Stimulated activated CD4-positive, alpha-beta T cell treated with anti-CD3 and anti-CD28 coated beads, Interleukin-12 subunit alpha, Interleukin-12 subunit beta, amount 100 ng/mL, for 48 hours (primary cell): ENCODE measurements around the gene CMTM6.
A peak's percentile ranks its signal among the peaks of the same experiment; 100 is the strongest.
"Not testable (repeated sequence)": the region's sequence is repeated elsewhere in the genome, so short reads cannot be mapped to it uniquely, and the experiment has no call there.

ENCODE experiments used
- DNase-seq, 3 donors: peaks; one replicate each; pipeline ENCODE4 v3.0.0-alpha.2; 2020; ENCODE audit warnings: low read depth in 2 of 3, low spot score in 1 of 3

Gene CMTM6

DNA sequence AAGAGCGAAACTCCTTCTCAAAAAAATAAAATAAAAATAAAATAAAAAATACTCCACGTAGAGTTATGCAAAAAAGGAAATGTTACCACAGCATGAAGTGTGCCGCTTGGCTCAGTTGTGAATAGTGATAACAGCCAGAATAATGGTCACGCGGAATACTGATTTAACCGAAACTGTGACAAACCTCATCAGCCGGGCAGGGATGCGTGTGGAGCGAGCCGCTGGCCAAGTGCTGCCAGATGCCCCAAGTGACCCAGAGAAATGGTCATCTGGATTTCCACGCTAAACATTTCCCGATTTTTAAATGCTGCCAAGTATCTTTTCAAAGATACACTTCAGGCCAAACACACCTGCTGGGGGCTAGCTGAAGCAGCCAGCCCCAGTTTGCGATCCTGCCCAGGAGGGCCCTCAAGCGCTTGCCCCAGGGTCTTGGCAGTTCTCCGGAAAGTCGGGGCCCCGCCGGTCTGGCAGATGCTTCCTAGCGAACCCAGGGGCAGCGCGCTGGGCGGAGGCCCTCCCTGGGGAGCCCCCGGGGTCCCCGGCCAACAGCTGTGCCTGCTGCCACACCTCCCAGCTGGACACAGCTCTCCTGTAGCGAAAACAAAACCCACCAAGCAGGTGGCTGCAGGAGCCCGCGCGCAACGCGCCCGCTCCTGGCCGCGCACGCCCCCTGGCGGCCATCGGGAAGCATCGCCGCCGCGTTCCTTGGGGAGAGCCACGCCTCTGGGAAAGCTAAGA is 35.1 kb downstream of the CMTM6 start:
- peak; percentile 47 to 76 (median 67) for DNase-seq

- not testable (repeated sequence) for DNase-seq
Observed at GRCh38 chr3:32466808-32467207, 35.8 kb downstream of the CMTM6 start.

GRCh38 chr3:32464726-32465125 is 37.9 kb downstream of the CMTM6 start:
- not testable (repeated sequence) for DNase-seq

- DNase-seq = not testable (repeated sequence)
Observed at GRCh38 chr3:32463415-32463814, 39.2 kb downstream of the CMTM6 start.

DNA sequence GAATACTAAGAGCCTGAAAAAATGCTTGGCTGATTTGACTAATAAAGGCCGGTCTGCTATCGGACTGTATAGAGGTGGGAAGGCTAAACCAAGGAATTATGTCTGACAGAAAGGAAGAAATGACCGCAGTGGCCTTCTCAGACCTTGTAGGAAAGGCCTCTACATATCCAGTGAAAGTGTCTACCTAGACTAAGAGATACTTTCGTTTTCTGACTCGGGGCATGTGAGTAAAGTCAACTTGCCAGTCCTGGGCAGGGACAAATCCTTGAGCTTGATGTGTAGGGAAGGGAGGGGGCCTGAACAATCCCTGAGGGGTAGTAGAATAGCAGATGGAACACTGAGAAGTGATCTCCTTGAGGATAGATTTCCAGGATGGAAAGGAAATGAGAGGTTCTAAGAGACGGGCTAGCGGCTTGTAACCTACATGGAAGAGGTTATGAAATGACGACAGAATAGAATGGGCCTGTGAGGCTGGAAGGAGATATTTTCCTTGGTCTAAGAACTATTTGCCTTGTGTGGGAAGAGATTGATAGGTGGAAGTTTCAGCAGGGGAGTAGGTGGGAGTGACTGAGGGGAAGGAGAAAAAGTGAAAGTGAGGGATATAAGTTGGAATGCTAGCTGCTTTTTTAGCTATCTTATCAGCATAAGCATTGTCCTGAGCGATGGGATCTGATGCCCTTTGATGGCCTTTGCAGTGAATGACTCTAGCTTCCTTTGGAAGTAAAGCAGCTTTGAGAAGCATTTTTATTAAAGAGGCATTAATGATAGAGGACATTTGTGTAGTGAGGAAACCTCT is 40.3 kb downstream of the CMTM6 start:
- not testable (repeated sequence) for DNase-seq

DNA sequence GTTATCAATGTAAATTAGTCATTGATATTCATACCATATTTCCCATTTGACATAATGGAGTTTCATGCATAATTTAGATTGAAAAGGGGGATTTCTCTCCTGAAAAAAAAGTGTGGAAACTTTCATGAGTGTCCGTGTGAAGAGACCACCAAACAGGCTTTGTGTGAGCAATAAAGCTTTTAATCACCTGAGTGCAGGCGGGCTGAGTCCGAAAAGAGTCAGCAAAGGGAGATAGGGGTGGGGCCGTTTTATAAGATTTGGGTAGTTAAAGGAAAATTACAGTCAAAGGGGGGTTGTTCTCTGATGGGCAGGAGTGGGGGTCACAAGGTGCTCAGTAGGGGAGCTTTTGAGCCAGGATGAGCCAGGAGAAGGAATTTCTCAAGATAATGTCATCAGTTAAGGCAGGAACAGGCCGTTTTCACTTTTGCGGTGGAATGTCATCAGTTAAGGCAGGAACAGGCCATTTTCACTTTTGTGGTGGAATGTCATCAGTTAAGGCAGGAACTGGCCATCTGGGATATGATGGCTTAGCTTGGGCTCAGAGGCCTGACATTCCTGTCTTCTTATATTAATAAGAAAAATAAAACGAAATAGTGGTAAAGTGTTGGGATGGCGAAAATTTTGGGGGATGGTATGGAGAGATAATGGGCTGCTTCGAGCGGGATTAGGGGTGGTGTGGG is 41.7 kb downstream of the CMTM6 start:
- not testable (repeated sequence) for DNase-seq

GRCh38 chr3:32460031-32460749 is 42.5 kb downstream of the CMTM6 start:
- DNase-seq = peak in 2 of 3 donors; percentile 39 to 65

- no peak for DNase-seq
Observed at GRCh38 chr3:32459450-32459849, 43.2 kb downstream of the CMTM6 start.

GRCh38 chr3:32457971-32458471 is 44.6 kb downstream of the CMTM6 start:
- no peak for DNase-seq

GRCh38 chr3:32456429-32457130 is 46.1 kb downstream of the CMTM6 start:
- DNase-seq = no peak

DNA sequence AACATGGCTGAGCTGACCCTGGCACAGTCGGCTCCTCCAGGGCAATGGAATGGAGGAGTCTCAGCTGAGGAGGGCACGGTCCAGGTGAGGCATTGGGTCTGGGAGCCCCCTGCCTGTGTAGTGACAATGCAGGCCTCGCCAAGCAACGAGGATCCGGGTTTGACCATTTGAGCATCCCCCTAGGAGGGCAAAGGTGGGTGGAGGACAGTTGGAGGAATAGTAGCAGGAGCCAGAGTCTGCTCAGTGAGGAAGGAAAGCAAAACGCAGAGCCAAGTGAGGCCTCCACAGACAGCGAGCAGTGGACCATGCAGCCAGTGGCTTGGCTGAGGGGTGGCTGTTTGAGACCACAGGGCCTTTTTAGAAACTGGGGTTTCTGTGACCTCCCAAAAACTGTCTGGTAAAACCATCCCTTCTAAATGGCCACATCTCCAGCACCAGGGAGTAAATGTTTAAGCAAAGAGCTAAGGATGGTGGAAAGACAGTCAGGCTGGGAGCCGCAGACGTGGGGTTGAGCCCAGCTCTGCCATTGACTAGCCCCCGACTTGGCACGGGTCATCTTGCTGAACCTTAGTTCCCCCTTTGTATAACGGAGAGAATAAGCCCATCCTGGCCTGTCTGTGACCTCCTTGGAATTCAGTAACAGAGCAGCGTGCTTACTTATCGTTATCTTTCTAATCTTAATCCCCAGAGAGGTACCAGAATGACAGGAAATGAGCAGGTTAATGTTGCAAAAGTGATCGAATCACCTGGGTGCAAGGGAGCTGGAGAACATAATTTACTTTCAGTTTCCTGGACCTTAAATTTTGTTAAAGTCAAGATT is 46.8 kb downstream of the CMTM6 start:
- no peak for DNase-seq

DNA sequence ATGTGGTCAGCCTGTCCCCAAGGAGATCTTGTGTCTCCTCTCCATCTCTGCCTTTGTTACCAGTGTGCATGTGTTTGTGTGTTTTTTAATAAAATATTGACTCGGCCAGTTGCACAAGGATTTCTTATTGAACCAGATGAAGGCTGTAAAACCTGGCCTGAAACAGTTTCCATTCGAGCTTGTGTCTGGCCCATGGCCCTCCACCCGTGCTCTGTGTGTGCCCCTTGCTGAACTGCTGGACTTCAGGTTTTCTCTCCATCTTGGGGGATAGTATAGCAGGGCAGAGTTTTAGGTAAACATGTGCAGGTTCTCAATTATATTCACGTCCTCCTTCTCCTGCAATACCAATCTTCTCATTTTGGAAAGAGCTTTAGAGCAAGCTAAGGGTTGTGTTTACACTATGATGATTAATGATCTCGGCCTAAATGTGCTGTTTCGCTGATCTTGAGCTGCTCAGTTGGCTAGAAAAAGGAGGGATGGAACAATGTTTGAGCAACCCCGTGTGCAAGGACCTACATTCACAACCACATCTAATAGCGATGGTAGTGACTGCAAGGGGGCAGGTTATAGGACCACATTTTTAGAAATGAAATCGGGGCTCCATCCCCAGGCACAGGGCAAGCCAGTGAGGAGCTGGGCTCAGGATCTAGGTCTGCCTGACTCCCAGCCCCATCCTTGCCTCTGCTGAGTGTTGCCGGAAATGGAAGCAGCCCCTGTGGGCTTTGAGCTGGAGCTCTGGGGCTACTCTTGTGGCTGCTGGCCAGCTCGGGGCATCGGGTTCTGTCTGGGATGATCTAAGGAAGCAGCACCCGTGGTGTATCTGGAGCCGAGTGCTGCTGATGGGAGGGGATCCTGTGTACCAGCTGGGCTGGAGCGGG is 47.7 kb downstream of the CMTM6 start:
- no peak for DNase-seq

DNA sequence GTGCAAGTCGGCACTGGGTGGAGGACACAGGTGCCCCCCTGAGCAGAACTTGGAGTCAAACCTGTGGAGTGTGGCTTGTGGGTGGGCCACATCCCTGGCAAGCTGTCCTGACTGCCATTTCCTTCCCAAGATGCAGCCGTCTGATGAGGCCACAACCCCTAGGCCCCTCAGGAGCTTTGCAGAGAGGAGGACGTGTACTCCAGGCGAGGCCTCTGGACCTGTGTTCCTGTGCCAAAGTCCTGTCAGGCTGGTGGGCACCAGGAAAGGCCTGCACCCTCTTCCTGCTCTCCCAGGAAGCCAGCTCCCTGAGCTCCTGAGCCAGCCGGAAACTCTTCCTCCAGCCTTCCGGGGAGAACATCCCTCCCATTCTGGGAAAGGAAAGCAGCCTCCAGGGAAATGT is 48.5 kb downstream of the CMTM6 start:
- DNase-seq = no peak

- no peak for DNase-seq
Observed at GRCh38 chr3:32453346-32453745, 49.3 kb downstream of the CMTM6 start.

GRCh38 chr3:32452009-32452408 is 50.6 kb downstream of the CMTM6 start:
- DNase-seq = no peak

DNA sequence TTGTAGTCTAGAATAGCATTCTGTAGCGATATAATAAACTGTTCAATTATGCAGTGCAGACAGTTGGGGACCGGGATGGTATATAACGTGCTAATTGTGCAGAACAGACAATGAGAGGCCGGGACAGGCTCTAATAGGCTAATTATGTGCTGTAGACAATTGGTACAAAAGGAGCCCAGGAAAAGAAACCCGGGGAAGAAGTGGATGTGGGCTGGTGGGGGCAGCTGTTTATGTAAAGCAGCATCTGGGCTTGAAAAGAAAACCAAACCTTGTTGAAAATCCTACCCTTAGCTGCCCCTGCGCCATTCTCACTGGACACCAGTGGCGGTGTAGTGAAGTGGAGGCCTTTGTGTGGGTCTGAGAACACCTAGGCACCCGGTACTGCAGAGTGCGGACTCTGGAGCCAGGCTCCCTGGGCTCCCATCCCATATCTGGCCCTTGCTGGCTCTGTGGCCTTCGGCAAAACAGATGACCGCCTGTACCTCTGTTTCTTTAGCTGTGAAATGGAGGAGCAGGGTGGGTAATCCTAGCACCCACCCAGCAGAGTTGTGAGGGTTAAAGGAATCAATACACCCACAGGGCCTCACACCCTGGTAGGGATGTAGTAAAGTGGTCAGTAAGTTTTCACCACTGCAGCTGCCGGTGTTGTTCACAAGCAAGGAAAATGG is 51.5 kb downstream of the CMTM6 start:
- DNase-seq = no peak

- no peak for DNase-seq
Observed at GRCh38 chr3:32450426-32450825, 52.2 kb downstream of the CMTM6 start.

DNA sequence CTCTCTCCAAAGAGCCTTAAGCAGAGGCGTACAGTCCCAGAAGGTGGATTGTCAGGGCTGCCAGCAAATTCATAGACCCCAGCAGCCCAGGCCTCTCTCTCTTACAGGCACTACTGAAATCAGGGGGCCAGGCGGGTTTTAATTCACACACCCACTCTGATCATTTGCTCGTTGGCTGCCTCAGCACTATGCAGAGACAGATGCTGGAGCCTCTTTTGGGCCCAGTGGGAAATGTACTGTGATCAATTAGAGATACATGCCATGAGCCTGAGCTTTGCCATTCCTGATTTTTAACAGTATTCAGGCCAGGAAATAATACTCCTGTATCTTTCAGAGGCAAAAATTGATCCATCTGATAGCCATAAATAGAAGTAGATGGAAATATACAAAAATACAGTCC is 53.0 kb downstream of the CMTM6 start:
- no peak for DNase-seq
